ENCODE measurements around the gene ZNF280B. TPM values are rescaled to one million over a fixed set of nuclear protein-coding genes. Genes with fewer than 3 reads are reported as not detected.
A peak's percentile ranks its signal among the peaks of the same experiment; 100 is the strongest.

ZNF280B gene
- total RNA-seq, 1 experiment from 2014 or later = 3.9 TPM

DNA sequence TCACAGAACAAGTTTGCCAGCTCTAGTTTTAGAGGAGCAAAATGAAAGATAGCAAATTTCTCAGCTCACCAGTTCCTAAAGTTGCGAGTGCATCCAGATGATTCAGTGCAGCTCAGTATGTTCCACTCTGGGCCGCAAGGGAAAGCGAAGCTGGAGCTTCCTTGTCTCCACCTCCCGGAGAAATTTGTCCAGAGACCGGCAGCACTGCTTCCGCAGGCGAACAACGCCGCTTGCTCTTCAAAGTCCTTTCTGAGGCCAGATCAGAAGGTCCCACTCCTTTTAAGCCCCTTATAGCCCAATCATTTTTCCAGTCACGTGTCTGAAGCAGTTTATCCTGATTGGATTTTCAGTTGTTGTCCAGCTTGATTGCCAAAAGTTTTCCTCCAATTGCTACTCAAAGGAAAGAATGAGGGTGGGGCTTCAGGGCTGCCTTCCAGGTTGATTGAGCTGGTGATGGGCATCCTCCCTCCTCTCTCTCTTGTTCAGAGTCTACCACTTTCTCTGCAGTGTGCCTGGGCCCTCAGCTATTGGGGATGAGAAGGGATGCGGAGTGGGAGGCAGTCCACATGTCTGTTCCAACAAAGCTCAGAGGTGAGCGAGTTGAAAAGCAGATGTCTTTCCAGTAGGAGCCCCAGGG lies 11.6 kb upstream of the ZNF280B start, which contains the start of gene ZNF280A:
TSS of gene ZNF280A (minus strand) at position 251 of the 637 bp plus-strand sequence. CDS start 4,640 bp downstream, outside the sequence.
- CTCF ChIA-PET = interaction anchor here (0.7 to 1.6 kb wide), 2 partner anchors 11 to 56 kb away, joined by 3 to 6 read pairs; partner anchors contain the start of gene ZNF280B
- Histone ChIP-seq H3K4me3 (ENCODE audit: low read depth, low read length) (peak within 1 kb of the TSS; percentile 39), H3K9me3 (no peaks in the 10 kb centered on the region), H3K36me3 (ENCODE audit: control insufficient read depth, insufficient read depth, low read length) (no peaks in the 10 kb centered on the region), H3K27me3 (replicated peaks; ENCODE audit: control insufficient read depth, insufficient read depth, low read length) (no peaks in the 10 kb centered on the region), H3K4me1 (peaks cover 5% of the 10 kb centered on the region; the same call in 1 of the 2 replicates)
- peak; percentile 63 to 66 for DNase-seq
- POLR2A ChIA-PET = interaction anchor here (1.2 kb wide), 1 partner anchor 40 kb away, joined by 3 read pairs; no protein-coding TSS in a partner anchor
- Mint-ChIP-seq H3K4me3 (ENCODE audit: unreplicated experiment) (peak within 1 kb of the TSS; percentile 75), H3K9me3 (ENCODE audit: unreplicated experiment) (peaks cover 9% of the 10 kb centered on the region), H3K27ac (ENCODE audit: unreplicated experiment) (peak within 1 kb of the TSS; percentile 76), H3K27me3 (ENCODE audit: insufficient read depth, unreplicated experiment) (no peaks in the 10 kb centered on the region), H3K4me1 (ENCODE audit: low read depth, unreplicated experiment) (no peaks in the 10 kb centered on the region), H3K36me3 (ENCODE audit: insufficient read depth, unreplicated experiment) (peaks cover 19% of the 10 kb centered on the region)
- TF ChIP-seq, protein P1, sequence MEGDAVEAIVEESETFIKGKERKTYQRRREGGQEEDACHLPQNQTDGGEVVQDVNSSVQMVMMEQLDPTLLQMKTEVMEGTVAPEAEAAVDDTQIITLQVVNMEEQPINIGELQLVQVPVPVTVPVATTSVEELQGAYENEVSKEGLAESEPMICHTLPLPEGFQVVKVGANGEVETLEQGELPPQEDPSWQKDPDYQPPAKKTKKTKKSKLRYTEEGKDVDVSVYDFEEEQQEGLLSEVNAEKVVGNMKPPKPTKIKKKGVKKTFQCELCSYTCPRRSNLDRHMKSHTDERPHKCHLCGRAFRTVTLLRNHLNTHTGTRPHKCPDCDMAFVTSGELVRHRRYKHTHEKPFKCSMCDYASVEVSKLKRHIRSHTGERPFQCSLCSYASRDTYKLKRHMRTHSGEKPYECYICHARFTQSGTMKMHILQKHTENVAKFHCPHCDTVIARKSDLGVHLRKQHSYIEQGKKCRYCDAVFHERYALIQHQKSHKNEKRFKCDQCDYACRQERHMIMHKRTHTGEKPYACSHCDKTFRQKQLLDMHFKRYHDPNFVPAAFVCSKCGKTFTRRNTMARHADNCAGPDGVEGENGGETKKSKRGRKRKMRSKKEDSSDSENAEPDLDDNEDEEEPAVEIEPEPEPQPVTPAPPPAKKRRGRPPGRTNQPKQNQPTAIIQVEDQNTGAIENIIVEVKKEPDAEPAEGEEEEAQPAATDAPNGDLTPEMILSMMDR (IDR thresholded peaks at IDR 0.05; ENCODE audit: insufficient read depth in 1 of 2, low read depth in 1 of 2, low read length in 1 of 2, severe bottlenecking in 1 of 2, unreplicated experiment in 1 of 2) = peak in 1 of 2 experiments; percentile 13
- intact Hi-C loops (cut with micrococcal nuclease; ENCODE audit: unreplicated experiment) = no loop called here
- BruUV-seq (replicated peaks) = no TSS peak

DNA sequence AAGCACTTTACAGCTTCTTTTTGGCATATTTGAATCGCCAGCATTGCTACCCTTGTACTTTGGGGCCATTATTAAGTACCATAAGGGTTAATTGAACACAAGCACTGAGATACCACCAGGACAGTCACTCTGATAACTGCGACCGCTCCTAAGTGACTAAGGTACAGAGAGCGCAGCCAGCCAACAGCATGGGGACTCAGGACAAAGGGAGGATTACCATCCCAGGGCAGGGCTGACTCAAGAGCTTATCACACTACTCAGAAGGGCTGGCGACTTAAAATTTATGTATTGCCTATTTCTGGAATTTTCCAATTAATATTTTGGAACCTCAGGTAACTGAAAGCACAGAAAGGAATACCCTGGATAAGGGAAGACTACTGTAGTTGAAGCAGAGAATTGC lies 11.0 kb upstream of the ZNF280B start:
- POLR2A ChIA-PET = interaction anchor here (1.2 kb wide), 1 partner anchor 39 kb away, joined by 3 read pairs; no protein-coding TSS in a partner anchor
- Histone ChIP-seq H3K4me1 (peaks cover 5% of the 10 kb centered on the region; the same call in 1 of the 2 replicates), H3K36me3 (ENCODE audit: control insufficient read depth, insufficient read depth, low read length) (no peaks in the 10 kb centered on the region), H3K9me3 (no peaks in the 10 kb centered on the region), H3K4me3 (ENCODE audit: low read depth, low read length) (peak overlapping the region; percentile 39), H3K27me3 (replicated peaks; ENCODE audit: control insufficient read depth, insufficient read depth, low read length) (no peaks in the 10 kb centered on the region)
- peak overlapping the region; percentile 75 for H3K4me3 Mint-ChIP-seq (ENCODE audit: unreplicated experiment)
- CTCF ChIA-PET = interaction anchor here (0.7 to 1.6 kb wide), 2 partner anchors 11 to 55 kb away, joined by 3 to 6 read pairs; partner anchors contain the start of gene ZNF280B
- intact Hi-C loops (cut with micrococcal nuclease; ENCODE audit: unreplicated experiment) = no loop called here
- no peaks in the 10 kb centered on the region for H3K27me3 Mint-ChIP-seq (ENCODE audit: insufficient read depth, unreplicated experiment)
- TSS peak; percentile 70 for BruUV-seq (replicated peaks)
- TF ChIP-seq, protein P1 (IDR thresholded peaks at IDR 0.05; ENCODE audit: insufficient read depth in 1 of 2, low read depth in 1 of 2, low read length in 1 of 2, severe bottlenecking in 1 of 2, unreplicated experiment in 1 of 2) = no peak
- peak; percentile 40 to 50 for DNase-seq
- H3K4me1 Mint-ChIP-seq (ENCODE audit: low read depth, unreplicated experiment) = no peaks in the 10 kb centered on the region
- H3K36me3 Mint-ChIP-seq (ENCODE audit: insufficient read depth, unreplicated experiment) = peaks cover 22% of the 10 kb centered on the region
- H3K27ac Mint-ChIP-seq (ENCODE audit: unreplicated experiment) = peak overlapping the region; percentile 76
- peaks cover 9% of the 10 kb centered on the region for H3K9me3 Mint-ChIP-seq (ENCODE audit: unreplicated experiment)

DNA sequence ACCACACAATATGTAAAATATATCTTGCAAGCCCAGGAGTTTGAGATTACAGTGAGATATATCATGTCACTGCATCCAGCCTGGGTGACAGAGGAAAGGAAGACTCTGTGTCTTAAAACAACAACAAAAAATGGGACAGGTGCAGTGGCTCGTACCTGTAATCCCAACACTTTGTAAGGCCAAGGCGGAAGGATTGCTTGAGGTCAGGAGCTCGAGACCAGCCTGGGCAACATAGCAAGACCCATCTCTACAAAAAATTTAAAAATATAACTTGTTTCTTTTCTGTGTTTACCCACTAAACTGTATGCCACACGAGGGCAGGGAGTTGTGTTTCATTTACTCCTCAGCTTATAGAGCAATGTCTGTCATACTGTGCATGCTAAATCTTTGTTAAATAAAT lies 8.4 kb upstream of the ZNF280B start:
- no peaks in the 10 kb centered on the region for H3K27me3 ChIP-seq (replicated peaks; ENCODE audit: control insufficient read depth, insufficient read depth, low read length)
- TF ChIP-seq, protein P1 (IDR thresholded peaks at IDR 0.05; ENCODE audit: insufficient read depth in 1 of 2, low read depth in 1 of 2, low read length in 1 of 2, severe bottlenecking in 1 of 2, unreplicated experiment in 1 of 2) = no peak
- Mint-ChIP-seq H3K36me3 (ENCODE audit: insufficient read depth, unreplicated experiment) (peaks cover 22% of the 10 kb centered on the region), H3K4me3 (ENCODE audit: unreplicated experiment) (no peak overlapping the region), H3K9me3 (ENCODE audit: unreplicated experiment) (peaks cover 9% of the 10 kb centered on the region), H3K4me1 (ENCODE audit: low read depth, unreplicated experiment) (no peaks in the 10 kb centered on the region), H3K27ac (ENCODE audit: unreplicated experiment) (no peak overlapping the region), H3K27me3 (ENCODE audit: insufficient read depth, unreplicated experiment) (no peaks in the 10 kb centered on the region)
- no peak overlapping the region for H3K4me3 ChIP-seq (ENCODE audit: low read depth, low read length)
- ChIA-PET POLR2A (no interaction called here), CTCF (interaction anchor here (1.0 kb wide), 1 partner anchor 236 kb away, joined by 3 read pairs; no protein-coding TSS in a partner anchor)
- no peaks in the 10 kb centered on the region for H3K9me3 ChIP-seq
- peaks cover 5% of the 10 kb centered on the region; the same call in 1 of the 2 replicates for H3K4me1 ChIP-seq
- intact Hi-C loops (cut with micrococcal nuclease; ENCODE audit: unreplicated experiment) = no loop called here
- H3K36me3 ChIP-seq (ENCODE audit: control insufficient read depth, insufficient read depth, low read length) = no peaks in the 10 kb centered on the region
- no peak for DNase-seq
- no TSS peak for BruUV-seq (replicated peaks)

Data from Caco-2 (cell line).